Measurements from ENCODE around the gene AGO1. TPM values are rescaled to one million over a fixed set of nuclear protein-coding genes. Genes with fewer than 3 reads are reported as not detected.

The AGO1 gene
- total and polyA plus RNA-seq, 2 donors (not counting 1 experiment from before 2014, with no cell fraction given): 10.1 to 41.3 TPM

DNA sequence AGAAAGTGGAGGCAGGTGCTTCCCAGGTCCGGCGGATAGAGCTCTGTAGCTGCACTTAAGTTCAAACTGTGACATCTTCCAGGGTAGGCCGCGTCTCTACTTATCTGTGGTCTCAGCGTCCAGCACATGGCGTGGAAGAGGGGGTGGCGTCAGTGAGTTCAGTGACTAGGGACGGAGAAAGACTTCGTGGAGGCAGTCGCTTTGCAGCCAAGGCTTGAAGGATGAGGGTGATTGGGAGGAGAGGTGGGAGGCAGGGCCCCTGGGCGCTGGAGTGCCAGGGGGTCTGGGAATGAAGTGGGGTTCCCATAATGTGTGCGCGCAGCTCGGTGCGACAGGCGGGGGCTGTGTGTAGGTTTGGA is 444 bp upstream of the AGO1 start:
- Histone ChIP-seq H3K4me2 (replicated peaks; ENCODE audit: low read depth, low read length, poor library complexity, severe bottlenecking) (peak overlapping the region; percentile 98), H3K9me3 (ENCODE audit: control extremely low read depth in 1 of 3, control insufficient read depth in 2 of 3, insufficient read depth in 1 of 3, low read length in 2 of 3) (no peaks in the 10 kb centered on the region), H3K4me3 (ENCODE audit: control extremely low read depth in 1 of 5, extremely low read depth in 1 of 5, insufficient read depth in 1 of 5, low read depth in 2 of 5, low read length in 4 of 5) (peak overlapping the region in 1 of 5 experiments; percentile 12), H3K27ac (ENCODE audit: low read length in 2 of 2) (peak overlapping the region in 1 of 2 donors; percentile 35), H2AFZ (ENCODE audit: insufficient read depth, low read depth, low read length, poor library complexity, severe bottlenecking) (peak overlapping the region; percentile 95), H4K20me1 (ENCODE audit: control insufficient read depth, insufficient read depth, low read length, poor library complexity, severe bottlenecking) (peaks cover 6% of the 10 kb centered on the region), H3K36me3 (replicated peaks in 1 of 2; ENCODE audit: control extremely low read depth in 1 of 2, control insufficient read depth in 1 of 2, extremely low read depth in 1 of 2, insufficient read depth in 2 of 2, low read length in 1 of 2) (no peaks in the 10 kb centered on the region), H3K4me1 (ENCODE audit: control insufficient read depth in 2 of 2, insufficient read depth in 2 of 2, low read length in 2 of 2) (peaks cover 30 to 42% of the 10 kb centered on the region in 2 donors), H3K27me3 (replicated peaks in 1 of 4; ENCODE audit: control extremely low read depth in 1 of 4, control insufficient read depth in 3 of 4, insufficient read depth in 4 of 4, low read length in 3 of 4) (no peaks in the 10 kb centered on the region), H3K79me2 (ENCODE audit: control insufficient read depth, insufficient read depth, low read length) (peaks cover 25% of the 10 kb centered on the region), H3K9ac (ENCODE audit: low read length) (no peak overlapping the region)
- H3K9me3 Mint-ChIP-seq (ENCODE audit: insufficient read depth): no peaks in the 10 kb centered on the region
- H3K27me3 Mint-ChIP-seq: peaks cover 4% of the 10 kb centered on the region
- no peak for TF ChIP-seq CTCF (IDR thresholded peaks at IDR 0.05)
- no peak for TF ChIP-seq EZH2 (IDR thresholded peaks at IDR 0.05; ENCODE audit: borderline replicate concordance, insufficient read depth, low read depth, low read length, poor library complexity, severe bottlenecking)
- ChIA-PET POLR2A (interaction anchor here (0.7 to 0.8 kb wide), 2 partner anchors 10 to 49 kb away, joined by 3 read pairs; partner anchors contain the start of gene AGO3), CTCF (interaction anchor here (0.8 to 2.4 kb wide), 13 partner anchors 9 to 267 kb away, joined by 3 to 16 read pairs (median 4); partner anchors contain the start of genes AGO3 and TRAPPC3)
- H3K27ac Mint-ChIP-seq: peak overlapping the region; percentile 65
- ATAC-seq (ENCODE audit: low read depth) (no peak), DNase-seq (no peak)
- peaks cover 47% of the 10 kb centered on the region for H3K4me1 Mint-ChIP-seq
- H3K4me3 Mint-ChIP-seq: peak overlapping the region; percentile 94
- intact Hi-C loops (cut with micrococcal nuclease): loop anchor here (2.0 kb wide), 1 partner anchor 206 kb away; the partner anchor contains the start of gene ADPRS
- 74% methylated on average over 16 of the region's 16 CpGs for WGBS (ENCODE audit: insufficient coverage)

DNA sequence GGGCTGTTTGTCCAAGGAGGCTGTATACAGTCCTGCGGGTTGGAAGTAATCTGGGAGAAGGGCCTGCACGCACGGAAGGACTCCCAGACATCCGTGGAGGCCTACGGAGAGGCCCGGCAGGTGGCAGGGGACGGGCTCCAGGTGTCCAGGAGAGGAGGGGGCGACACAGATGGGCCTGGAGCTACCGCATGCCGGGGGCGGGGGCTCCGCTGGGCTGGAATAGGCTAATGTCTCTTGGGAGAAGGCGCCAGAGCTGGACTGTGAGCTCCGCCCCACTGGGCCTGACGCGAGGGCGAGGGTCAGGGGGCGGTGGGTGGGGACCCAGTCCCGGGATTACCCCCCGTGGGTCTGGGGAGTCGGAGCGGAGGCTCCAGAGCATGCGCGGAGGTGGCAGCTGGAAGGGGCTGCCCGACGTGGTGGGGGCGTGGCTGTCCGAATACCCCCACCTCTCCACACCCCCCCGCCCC is 659 bp downstream of the AGO1 start:
- Histone ChIP-seq H3K9ac (ENCODE audit: low read length) (peak overlapping the region; percentile 99), H3K4me3 (ENCODE audit: control extremely low read depth in 1 of 5, extremely low read depth in 1 of 5, insufficient read depth in 1 of 5, low read depth in 2 of 5, low read length in 4 of 5) (peak overlapping the region; percentile 67 to 100 (median 94)), H3K27me3 (replicated peaks in 1 of 4; ENCODE audit: control extremely low read depth in 1 of 4, control insufficient read depth in 3 of 4, insufficient read depth in 4 of 4, low read length in 3 of 4) (no peaks in the 10 kb centered on the region), H3K4me2 (replicated peaks; ENCODE audit: low read depth, low read length, poor library complexity, severe bottlenecking) (peak overlapping the region; percentile 98), H2AFZ (ENCODE audit: insufficient read depth, low read depth, low read length, poor library complexity, severe bottlenecking) (peak overlapping the region; percentile 95), H3K79me2 (ENCODE audit: control insufficient read depth, insufficient read depth, low read length) (peaks cover 32% of the 10 kb centered on the region), H4K20me1 (ENCODE audit: control insufficient read depth, insufficient read depth, low read length, poor library complexity, severe bottlenecking) (peaks cover 15% of the 10 kb centered on the region), H3K4me1 (ENCODE audit: control insufficient read depth in 2 of 2, insufficient read depth in 2 of 2, low read length in 2 of 2) (peaks cover 34 to 50% of the 10 kb centered on the region in 2 donors), H3K27ac (ENCODE audit: low read length in 2 of 2) (peak overlapping the region; percentile 64 to 82), H3K9me3 (ENCODE audit: control extremely low read depth in 1 of 3, control insufficient read depth in 2 of 3, insufficient read depth in 1 of 3, low read length in 2 of 3) (no peaks in the 10 kb centered on the region), H3K36me3 (replicated peaks in 1 of 2; ENCODE audit: control extremely low read depth in 1 of 2, control insufficient read depth in 1 of 2, extremely low read depth in 1 of 2, insufficient read depth in 2 of 2, low read length in 1 of 2) (no peaks in the 10 kb centered on the region)
- H3K4me1 Mint-ChIP-seq: peaks cover 56% of the 10 kb centered on the region
- peak; percentile 10 for ATAC-seq (ENCODE audit: low read depth)
- peak overlapping the region; percentile 91 for H3K27ac Mint-ChIP-seq
- peaks cover 4% of the 10 kb centered on the region for H3K27me3 Mint-ChIP-seq
- CTCF ChIA-PET: interaction anchor here (0.6 to 2.4 kb wide), 13 partner anchors 8 to 1024 kb away, joined by 3 to 16 read pairs (median 5); partner anchors contain the start of genes AGO3 and SMIM12
- POLR2A ChIA-PET: interaction anchor here (0.5 to 0.7 kb wide), 2 partner anchors 9 to 43 kb away, joined by 3 to 4 read pairs; no protein-coding TSS in a partner anchor
- peak overlapping the region; percentile 94 for H3K4me3 Mint-ChIP-seq
- 0% methylated on average over 19 of the region's 29 CpGs for WGBS (ENCODE audit: insufficient coverage)
- intact Hi-C loops (cut with micrococcal nuclease): loop anchor here (1.0 to 2.0 kb wide), 3 partner anchors 11 to 205 kb away; partner anchors contain the start of gene ADPRS
- no peaks in the 10 kb centered on the region for H3K9me3 Mint-ChIP-seq (ENCODE audit: insufficient read depth)
- DNase-seq: peak; percentile 65
- no peak for TF ChIP-seq CTCF (IDR thresholded peaks at IDR 0.05)
- TF ChIP-seq EZH2 (IDR thresholded peaks at IDR 0.05; ENCODE audit: borderline replicate concordance, insufficient read depth, low read depth, low read length, poor library complexity, severe bottlenecking): no peak
